Measurements from ENCODE around the gene RPE65. TPM values are rescaled to one million over a fixed set of nuclear protein-coding genes. Genes with fewer than 3 reads are reported as not detected.

Gene RPE65
- under 0.01 TPM in 1 of 2 replicates, not detected in the other for total RNA-seq

GRCh38 chr1:68449901-68450300, at the start of gene RPE65:
RPE65 (minus strand) TSS chr1:68449954; CDS start chr1:68449905, 49 bp downstream.

GRCh38 chr1:68496680-68497357, 47.1 kb upstream of the RPE65 start, which contains the start of gene DEPDC1:
DEPDC1 (minus strand) TSS chr1:68497082; CDS start chr1:68496999, 83 bp downstream.

Other genes with a start within 250 kb of the RPE65 start
- gene WLS, start 217.4 kb downstream of the RPE65 start, total RNA-seq = 59.4 and 61.2 TPM in 2 replicates
- 4.2 and 14.7 TPM in 2 replicates for gene DEPDC1, start 47.1 kb upstream of the RPE65 start, total RNA-seq